Measurements from ENCODE around the gene SLC18A3. TPM values are rescaled to one million over a fixed set of nuclear protein-coding genes. Genes with fewer than 3 reads are reported as not detected.

The SLC18A3 gene
- total RNA-seq, 1 experiment from 2014 or later: not detected

GRCh38 chr10:49613882-49614241 is 3.8 kb downstream of the SLC18A3 start, which contains the start of gene CHAT:
Gene CHAT, plus strand, starts transcription at chr10:49614037. Its CDS starts 153 bp downstream, at chr10:49614190.
- H3K27me3 ChIP-seq (ENCODE audit: insufficient read depth, low read length): peaks cover 72% of the 10 kb centered on the region

More at GRCh38 chr10:49613882-49614241, 3.8 kb downstream of the SLC18A3 start, which contains the start of gene CHAT:
- Histone ChIP-seq H3K79me2 (ENCODE audit: insufficient read depth, low read length) (no peaks in the 10 kb centered on the region), H4K91ac (ENCODE audit: insufficient read length, low read depth, low read length) (no peak within 1 kb of the TSS), H2BK5ac (ENCODE audit: insufficient read length, low read length) (no peak within 1 kb of the TSS), H3K4me1 (ENCODE audit: insufficient read depth, low read length) (no peaks in the 10 kb centered on the region; the same call in 1 of the 2 replicates), H3K14ac (ENCODE audit: insufficient read depth, low read length) (no peak within 1 kb of the TSS), H3K9ac (ENCODE audit: extremely low read depth, insufficient read length, low read length) (no peak within 1 kb of the TSS), H3K23ac (ENCODE audit: insufficient read length, low read depth, low read length) (no peak within 1 kb of the TSS), H2BK15ac (ENCODE audit: low read depth, low read length) (no peak within 1 kb of the TSS), H2BK12ac (ENCODE audit: insufficient read length, low read depth, low read length) (no peak within 1 kb of the TSS), H3T11ph (ENCODE audit: low read length) (no peak within 1 kb of the TSS), H3K4ac (ENCODE audit: low read depth, low read length) (no peak within 1 kb of the TSS), H3K18ac (ENCODE audit: insufficient read length, low read depth, low read length) (no peak within 1 kb of the TSS), H3K9me3 (ENCODE audit: control insufficient read depth, low read depth, low read length) (no peaks in the 10 kb centered on the region), H3K23me2 (ENCODE audit: insufficient read length, low read depth, low read length, poor library complexity, severe bottlenecking) (peaks cover 24% of the 10 kb centered on the region), H3K79me1 (ENCODE audit: insufficient read depth, low read depth, low read length, poor library complexity, severe bottlenecking) (no peaks in the 10 kb centered on the region), H4K8ac (replicated peaks; ENCODE audit: insufficient read length, low read depth, low read length) (no peak within 1 kb of the TSS), H3K27ac (ENCODE audit: insufficient read length, low read depth, low read length) (no peak within 1 kb of the TSS), H3K4me2 (ENCODE audit: insufficient read depth, insufficient read length, low read length) (peak within 1 kb of the TSS; percentile 36), H3K56ac (ENCODE audit: insufficient read length, low read depth, low read length) (no peak within 1 kb of the TSS), H2BK20ac (ENCODE audit: low read depth, low read length, poor library complexity, severe bottlenecking) (no peak within 1 kb of the TSS), H4K20me1 (ENCODE audit: control insufficient read depth, insufficient read depth, insufficient read length) (no peaks in the 10 kb centered on the region), H4K5ac (ENCODE audit: insufficient read length, low read depth, low read length) (no peak within 1 kb of the TSS), H2AFZ (ENCODE audit: low read length) (no peak within 1 kb of the TSS), H2BK120ac (ENCODE audit: low read depth, low read length, poor library complexity, severe bottlenecking) (no peak within 1 kb of the TSS), H2AK5ac (ENCODE audit: insufficient read length, low read length) (no peak within 1 kb of the TSS)
- peaks cover 99% of the 10 kb centered on the region for H3K27me3 Mint-ChIP-seq (ENCODE audit: low read depth)
- DNase-seq: no peak
- peaks cover 27 to 45% of the 10 kb centered on the region in 2 experiments for H3K4me1 Mint-ChIP-seq
- peak within 1 kb of the TSS; percentile 25 to 75 for H3K4me3 Mint-ChIP-seq
- TF ChIP-seq CTCF (conservative IDR thresholded peaks at IDR 0.05): no peak
- H3K36me3 Mint-ChIP-seq (ENCODE audit: insufficient read depth in 1 of 3, low read depth in 3 of 3): no peaks in the 10 kb centered on the region; a peak in 1 of 7 replicates
- H3K9me3 Mint-ChIP-seq: peaks cover 0 to 7% of the 10 kb centered on the region in 2 experiments; a peak in 3 of 5 replicates
- no peak within 1 kb of the TSS for H3K27ac Mint-ChIP-seq
- no CpG with 5 or more reads among the region's 10 CpGs for WGBS (ENCODE audit: extremely low coverage, insufficient read length, low lambda C conversion rate)

Data from H9 (cell line).